ENCODE results near the gene CTAGE1.

DNA sequence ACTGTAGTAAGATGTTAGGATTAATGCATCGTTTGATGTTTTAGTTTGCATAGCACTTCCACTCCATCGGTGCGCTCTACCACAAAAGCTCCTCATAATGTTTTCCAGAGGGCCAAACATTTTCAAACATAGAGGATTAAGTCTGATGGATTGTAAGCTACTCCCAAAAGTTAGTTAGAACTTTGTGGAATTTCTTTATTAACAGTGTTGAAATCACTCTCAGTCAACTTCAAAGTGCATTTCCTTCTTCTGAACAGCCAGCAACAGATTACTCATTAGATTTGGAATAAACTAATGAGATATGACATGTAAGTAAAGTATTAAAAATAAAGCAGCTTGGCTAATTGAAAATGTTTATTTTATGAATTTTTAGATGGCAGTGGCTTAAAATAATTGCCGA is 30.1 kb upstream of the CTAGE1 start:
- TF ChIP-seq, protein P1, sequence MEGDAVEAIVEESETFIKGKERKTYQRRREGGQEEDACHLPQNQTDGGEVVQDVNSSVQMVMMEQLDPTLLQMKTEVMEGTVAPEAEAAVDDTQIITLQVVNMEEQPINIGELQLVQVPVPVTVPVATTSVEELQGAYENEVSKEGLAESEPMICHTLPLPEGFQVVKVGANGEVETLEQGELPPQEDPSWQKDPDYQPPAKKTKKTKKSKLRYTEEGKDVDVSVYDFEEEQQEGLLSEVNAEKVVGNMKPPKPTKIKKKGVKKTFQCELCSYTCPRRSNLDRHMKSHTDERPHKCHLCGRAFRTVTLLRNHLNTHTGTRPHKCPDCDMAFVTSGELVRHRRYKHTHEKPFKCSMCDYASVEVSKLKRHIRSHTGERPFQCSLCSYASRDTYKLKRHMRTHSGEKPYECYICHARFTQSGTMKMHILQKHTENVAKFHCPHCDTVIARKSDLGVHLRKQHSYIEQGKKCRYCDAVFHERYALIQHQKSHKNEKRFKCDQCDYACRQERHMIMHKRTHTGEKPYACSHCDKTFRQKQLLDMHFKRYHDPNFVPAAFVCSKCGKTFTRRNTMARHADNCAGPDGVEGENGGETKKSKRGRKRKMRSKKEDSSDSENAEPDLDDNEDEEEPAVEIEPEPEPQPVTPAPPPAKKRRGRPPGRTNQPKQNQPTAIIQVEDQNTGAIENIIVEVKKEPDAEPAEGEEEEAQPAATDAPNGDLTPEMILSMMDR (conservative IDR thresholded peaks at IDR 0.05; ENCODE audit: low read depth, low read length) = no peak
- TF ChIP-seq EZH2 (IDR thresholded peaks at IDR 0.05; ENCODE audit: low read length, unreplicated experiment) (no peak), EZH2phosphoT487 (IDR thresholded peaks at IDR 0.05; ENCODE audit: borderline replicate concordance, low read length) (no peak)

All from PC-3 (cell line).